Natural killer cell (primary cell): ENCODE measurements around the gene SCGB1D2. TPM values are rescaled to one million over a fixed set of nuclear protein-coding genes. Genes with fewer than 3 reads are reported as not detected.

ENCODE experiments used
- ATAC-seq, 3 donors: fragments of 150-1000 bp in 2 of 3; fragments of 200-7000 bp in 1 of 3; cut with Tn5 transposase; 1 replicate in 1 of 3; 2 replicates in 2 of 3; pipeline ENCODE4 v1.10.0; 2021; ENCODE audit warnings: mild to moderate bottlenecking in 2 of 3, moderate library complexity in 2 of 3
- DNase-seq, 2 donors: peaks; one replicate each; pipeline versions ENCODE4 v3.0.0 to v3.0.0-alpha.2; 2013 to 2021; ENCODE audit warnings: mixed read lengths in 1 of 2
- H3K27ac ChIP-seq: one replicate; pipeline ENCODE4 v1.5.1; 2013; ENCODE audit warnings: mild to moderate bottlenecking, low read length
- H3K27me3 ChIP-seq: one replicate; pipeline ENCODE4 v1.6.1; 2013; ENCODE audit warnings: low read length; ENCODE audit not compliant: control insufficient read depth, insufficient read depth
- H3K36me3 ChIP-seq: one replicate; pipeline ENCODE4 v1.6.1; 2013; ENCODE audit warnings: low read length; ENCODE audit not compliant: control insufficient read depth, insufficient read depth
- H3K4me1 ChIP-seq: one replicate; pipeline ENCODE4 v1.6.1; 2013; ENCODE audit warnings: low read length; ENCODE audit not compliant: control insufficient read depth, insufficient read depth
- H3K4me3 ChIP-seq: one replicate; pipeline ENCODE4 v1.5.1; 2013; ENCODE audit warnings: low read length
- H3K9me3 ChIP-seq: one replicate; pipeline ENCODE4 v1.6.1; 2013; ENCODE audit warnings: low read length; ENCODE audit not compliant: control insufficient read depth, insufficient read depth
- H3K27ac Mint-ChIP-seq, 2 donors: one replicate each; pipeline ENCODE4 v1.8.0; 2022; ENCODE audit warnings: mild to moderate bottlenecking in 2 of 2, mixed read lengths in 2 of 2, moderate library complexity in 1 of 2
- H3K27me3 Mint-ChIP-seq, 2 donors: one replicate each; pipeline ENCODE4 v1.8.0; 2022; ENCODE audit warnings: low read depth in 2 of 2, mixed read lengths in 2 of 2
- H3K36me3 Mint-ChIP-seq: one replicate; pipeline ENCODE4 v1.8.0; 2022; ENCODE audit warnings: mixed read lengths
- H3K4me1 Mint-ChIP-seq, 2 donors: one replicate each; pipeline ENCODE4 v1.8.0; 2022; ENCODE audit warnings: mixed read lengths in 2 of 2
- H3K4me3 Mint-ChIP-seq: one replicate; pipeline ENCODE4 v1.8.0; 2022; ENCODE audit warnings: mild to moderate bottlenecking, moderate library complexity, mixed read lengths
- H3K9me3 Mint-ChIP-seq, 2 donors: one replicate each; pipeline ENCODE4 v1.8.0; 2022; ENCODE audit warnings: mixed read lengths in 2 of 2
- WGBS: methylation state at CpG from one replicate; pipeline ENCODE4 v1.1.7; 2013; ENCODE audit warnings: missing lambda C conversion rate; ENCODE audit not compliant: insufficient coverage; 5-methylcytosine and 5-hydroxymethylcytosine counted together
- intact Hi-C: fragments of 100-400 bp; cut with micrococcal nuclease; formaldehyde crosslinking; loops from one replicate; pipeline ENCODE4 v1.14.2; 2022
- total RNA-seq, 4 donors: library from RNA; stranded (reverse); fragments of 120-200 nt in 1 of 4; gene quantifications; one replicate each; pipeline versions ENCODE4 v1.2.3 to v1.2.4, GENCODE V29; 2013 to 2022
- TF ChIP-seq, protein P1 (sequence below): fragments of 200-600 bp; IDR thresholded peaks from one replicate; pipeline ENCODE4 v1.8.0; 2022; ENCODE audit warnings: antibody characterized with exemption

The SCGB1D2 gene
- total RNA-seq, 3 donors from 2014 or later (not counting 1 experiment from before 2014, with no cell fraction given), result not detected

DNA sequence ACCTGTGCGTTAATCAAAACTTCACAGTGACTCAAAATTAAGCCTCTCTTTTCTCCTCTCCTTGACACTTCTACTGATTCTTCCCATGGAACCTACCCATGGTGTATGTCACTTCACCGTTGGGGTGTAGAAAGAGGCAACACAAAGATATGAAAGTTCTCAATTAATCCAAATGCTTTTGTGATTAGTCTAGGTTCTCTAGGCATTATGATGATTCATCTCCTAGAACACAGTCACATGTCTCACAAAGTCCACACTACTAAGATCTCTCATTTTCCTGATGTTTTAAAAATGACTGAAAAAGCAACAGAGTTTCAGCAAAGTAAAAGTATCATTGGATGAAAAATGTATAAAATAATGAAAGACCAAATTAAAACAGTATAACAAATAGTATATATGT lies 14.2 kb downstream of the SCGB1D2 start:
- ATAC-seq, result no peak
- Mint-ChIP-seq H3K4me1 (no peaks in the 10 kb centered on the region), H3K36me3 (peaks cover 19% of the 10 kb centered on the region), H3K4me3 (no peak overlapping the region), H3K9me3 (peaks cover 5 to 11% of the 10 kb centered on the region in 2 donors), H3K27me3 (peaks cover 11 to 32% of the 10 kb centered on the region in 2 donors), H3K27ac (no peak overlapping the region)
- Histone ChIP-seq H3K4me1 (no peaks in the 10 kb centered on the region), H3K36me3 (no peaks in the 10 kb centered on the region), H3K9me3 (peaks cover 17% of the 10 kb centered on the region), H3K27me3 (peaks cover 3% of the 10 kb centered on the region), H3K4me3 (no peak overlapping the region), H3K27ac (no peak overlapping the region)
- TF ChIP-seq, protein P1, sequence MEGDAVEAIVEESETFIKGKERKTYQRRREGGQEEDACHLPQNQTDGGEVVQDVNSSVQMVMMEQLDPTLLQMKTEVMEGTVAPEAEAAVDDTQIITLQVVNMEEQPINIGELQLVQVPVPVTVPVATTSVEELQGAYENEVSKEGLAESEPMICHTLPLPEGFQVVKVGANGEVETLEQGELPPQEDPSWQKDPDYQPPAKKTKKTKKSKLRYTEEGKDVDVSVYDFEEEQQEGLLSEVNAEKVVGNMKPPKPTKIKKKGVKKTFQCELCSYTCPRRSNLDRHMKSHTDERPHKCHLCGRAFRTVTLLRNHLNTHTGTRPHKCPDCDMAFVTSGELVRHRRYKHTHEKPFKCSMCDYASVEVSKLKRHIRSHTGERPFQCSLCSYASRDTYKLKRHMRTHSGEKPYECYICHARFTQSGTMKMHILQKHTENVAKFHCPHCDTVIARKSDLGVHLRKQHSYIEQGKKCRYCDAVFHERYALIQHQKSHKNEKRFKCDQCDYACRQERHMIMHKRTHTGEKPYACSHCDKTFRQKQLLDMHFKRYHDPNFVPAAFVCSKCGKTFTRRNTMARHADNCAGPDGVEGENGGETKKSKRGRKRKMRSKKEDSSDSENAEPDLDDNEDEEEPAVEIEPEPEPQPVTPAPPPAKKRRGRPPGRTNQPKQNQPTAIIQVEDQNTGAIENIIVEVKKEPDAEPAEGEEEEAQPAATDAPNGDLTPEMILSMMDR, result no peak
- WGBS, result 83% methylated on average over 1 of the region's 2 CpGs
- DNase-seq, result no peak
- intact Hi-C loops, result no loop called here

DNA sequence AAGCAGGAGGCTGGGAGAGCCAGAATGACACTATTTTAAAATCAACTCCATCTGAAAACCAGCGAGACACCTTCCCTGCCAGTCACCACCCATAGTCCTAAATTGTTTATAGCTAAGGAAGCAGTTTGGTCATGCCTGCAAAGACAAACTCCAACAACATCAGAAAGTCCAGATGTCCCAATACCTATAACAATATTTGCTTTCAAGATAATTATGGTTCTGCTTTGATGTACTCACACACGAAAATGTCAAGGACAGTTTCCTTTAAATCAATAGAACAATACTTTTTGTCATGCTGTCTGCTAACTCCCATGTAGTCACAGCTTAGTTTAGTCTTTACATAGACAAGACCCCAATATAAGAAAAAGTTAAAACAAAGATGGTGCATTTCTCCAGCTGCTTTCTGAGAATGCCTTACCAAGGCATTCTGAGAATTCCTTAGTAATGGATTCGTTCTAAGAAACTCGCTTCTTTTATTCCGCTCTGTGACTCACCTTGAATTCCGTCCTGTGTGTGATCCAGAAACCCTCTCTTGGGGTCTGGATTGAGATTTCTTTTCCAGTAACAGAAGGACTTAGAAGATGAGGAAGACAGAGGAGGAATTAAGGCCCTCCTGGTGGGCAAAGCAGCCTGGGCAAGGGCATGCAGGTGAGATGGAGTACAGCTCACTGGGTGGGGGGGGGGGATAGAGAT lies 18.4 kb downstream of the SCGB1D2 start:
- TF ChIP-seq, protein P1, result no peak
- Histone ChIP-seq H3K4me3 (no peak overlapping the region), H3K4me1 (no peaks in the 10 kb centered on the region), H3K9me3 (no peaks in the 10 kb centered on the region), H3K27ac (no peak overlapping the region), H3K27me3 (peaks cover 3% of the 10 kb centered on the region), H3K36me3 (no peaks in the 10 kb centered on the region)
- H3K27me3 Mint-ChIP-seq, result peaks cover 11 to 50% of the 10 kb centered on the region in 2 donors
- DNase-seq, result no peak
- peaks cover 6 to 7% of the 10 kb centered on the region in 2 donors for H3K4me1 Mint-ChIP-seq
- H3K4me3 Mint-ChIP-seq, result no peak overlapping the region
- no peak overlapping the region for H3K27ac Mint-ChIP-seq
- no peaks in the 10 kb centered on the region for H3K9me3 Mint-ChIP-seq
- whole genome bisulfite sequencing, result 75% methylated on average over 6 of the region's 6 CpGs
- no peaks in the 10 kb centered on the region for H3K36me3 Mint-ChIP-seq
- no peak for ATAC-seq
- intact Hi-C loops, result no loop called here

DNA sequence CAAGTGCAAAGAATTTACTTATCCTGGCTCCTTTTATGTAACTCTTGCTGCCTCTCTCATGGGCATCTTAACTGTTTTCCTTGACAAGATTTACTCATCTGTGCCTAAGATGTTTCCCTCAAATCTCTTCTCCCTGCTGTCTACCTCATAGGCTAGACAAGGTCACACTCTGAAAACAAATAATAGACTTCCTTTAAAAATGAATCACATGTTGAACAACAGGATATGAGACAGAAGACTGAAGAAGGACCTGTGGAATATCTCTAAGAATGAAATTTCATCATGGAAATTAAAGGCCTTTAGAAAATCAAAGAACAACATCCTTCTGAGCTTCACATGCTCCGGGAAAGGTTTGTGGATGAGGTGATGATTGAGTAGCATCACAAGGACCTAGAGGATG lies 22.0 kb downstream of the SCGB1D2 start:
- Histone ChIP-seq H3K4me3 (no peak overlapping the region), H3K4me1 (no peaks in the 10 kb centered on the region), H3K9me3 (no peaks in the 10 kb centered on the region), H3K36me3 (no peaks in the 10 kb centered on the region), H3K27ac (no peak overlapping the region), H3K27me3 (no peaks in the 10 kb centered on the region)
- intact Hi-C loops, result no loop called here
- DNase-seq (no peak), ATAC-seq (no peak)
- Mint-ChIP-seq H3K9me3 (no peaks in the 10 kb centered on the region), H3K36me3 (no peaks in the 10 kb centered on the region), H3K27ac (no peak overlapping the region), H3K27me3 (peaks cover 8 to 27% of the 10 kb centered on the region in 2 donors), H3K4me3 (no peak overlapping the region), H3K4me1 (peaks cover 6 to 7% of the 10 kb centered on the region in 2 donors)
- TF ChIP-seq, protein P1, result no peak
- 92% methylated on average over 1 of the region's 1 CpG for WGBS

DNA sequence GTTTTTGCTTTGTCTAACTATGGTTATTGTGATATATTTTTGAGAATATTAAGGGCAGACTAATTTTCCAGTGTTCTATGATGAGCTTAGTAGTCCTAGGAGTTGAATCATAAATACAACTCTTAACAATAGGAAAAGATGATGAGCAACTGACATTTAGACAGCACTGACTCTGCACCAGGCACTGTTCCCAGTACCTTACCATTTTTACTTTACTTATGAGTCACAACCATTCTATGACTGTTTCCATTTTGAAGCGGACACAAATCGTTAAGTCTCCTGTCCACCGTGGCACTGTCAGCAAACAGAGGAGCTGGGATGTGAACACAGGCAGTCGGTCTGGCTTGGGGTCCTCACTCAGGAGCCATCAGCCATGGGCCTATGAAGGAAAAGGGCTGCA lies 24.5 kb downstream of the SCGB1D2 start:
- H3K27ac ChIP-seq, result no peak overlapping the region
- H3K4me1 Mint-ChIP-seq, result peaks cover 6 to 7% of the 10 kb centered on the region in 2 donors
- WGBS, result 73% methylated on average over 4 of the region's 4 CpGs
- no peak overlapping the region for H3K4me3 Mint-ChIP-seq
- H3K27me3 Mint-ChIP-seq, result peaks cover 12 to 25% of the 10 kb centered on the region in 2 donors
- no peaks in the 10 kb centered on the region for H3K36me3 ChIP-seq
- no peaks in the 10 kb centered on the region for H3K27me3 ChIP-seq
- H3K36me3 Mint-ChIP-seq, result no peaks in the 10 kb centered on the region
- no peaks in the 10 kb centered on the region for H3K4me1 ChIP-seq
- H3K9me3 ChIP-seq, result no peaks in the 10 kb centered on the region
- no peak for DNase-seq
- no peaks in the 10 kb centered on the region for H3K9me3 Mint-ChIP-seq
- TF ChIP-seq, protein P1, result no peak
- no peak for ATAC-seq
- intact Hi-C loops, result no loop called here
- no peak overlapping the region for H3K27ac Mint-ChIP-seq
- no peak overlapping the region for H3K4me3 ChIP-seq
